ENCODE measurements around the gene B4GALNT3.

GRCh38 chr12:569091-569676 lies 109.4 kb downstream of the B4GALNT3 start:
- TF ChIP-seq CTCF (IDR thresholded peaks at IDR 0.05) = no peak
- no peak for TF ChIP-seq POLR2AphosphoS5 (IDR thresholded peaks at IDR 0.05; ENCODE audit: low read depth, low read length)
- no peak for TF ChIP-seq TCF7L2 (IDR thresholded peaks at IDR 0.05; ENCODE audit: low read depth, low read length)
